Sigmoid colon (tissue), 7 donors: ENCODE measurements around the gene DDN. TPM values are rescaled to one million over a fixed set of nuclear protein-coding genes. Genes with fewer than 3 reads are reported as not detected.

Experiments used
- DNase-seq: peaks from one replicate; pipeline ENCODE4 v3.0.0-alpha.2; 2019
- H3K27ac ChIP-seq, 4 donors: fragments of 200-600 bp; sonication (generic); one replicate each; pipeline ENCODE4 v1.5.1; 2016 to 2019; ENCODE audit warnings: mild to moderate bottlenecking in 1 of 4
- H3K27me3 ChIP-seq, 3 donors: fragments of 200-600 bp; sonication (generic); one replicate each; pipeline ENCODE4 v1.5.1; 2019; ENCODE audit warnings: mild to moderate bottlenecking in 1 of 3
- H3K36me3 ChIP-seq, 4 donors: fragments of 200-600 bp; sonication (generic); one replicate each; pipeline ENCODE4 v1.5.1; 2016 to 2019
- H3K4me1 ChIP-seq, 4 donors: fragments of 200-600 bp; sonication (generic); one replicate each; pipeline ENCODE4 v1.5.1; 2017 to 2019
- H3K4me3 ChIP-seq, 4 donors: fragments of 200-600 bp; sonication (generic); one replicate each; pipeline ENCODE4 v1.5.1; 2017 to 2019; ENCODE audit warnings: mild to moderate bottlenecking in 2 of 4, moderate library complexity in 1 of 4
- H3K9me3 ChIP-seq, 4 donors: fragments of 200-600 bp in 3 of 4; sonication (generic) in 3 of 4; one replicate each; pipeline versions ENCODE4 v1.5.1 to v1.6.1; 2013 to 2019
- CTCF ChIP-seq, 4 experiments: fragments of 450-650 bp in 3 of 4; fragments of 200-600 bp in 1 of 4; IDR thresholded peaks; one replicate each; pipeline ENCODE4 v1.5.1; 2016 to 2019; ENCODE audit warnings: antibody characterized with exemption in 4 of 4, mild to moderate bottlenecking in 3 of 4, moderate library complexity in 2 of 4
- EP300 ChIP-seq, 4 donors: sonication (generic); formaldehyde crosslinking; IDR thresholded peaks; one replicate each; pipeline ENCODE4 v1.6.1; 2017; ENCODE audit warnings: antibody characterized with exemption in 4 of 4
- POLR2A ChIP-seq, 2 donors: fragments of 450-650 bp; IDR thresholded peaks; one replicate each; pipeline ENCODE4 v1.6.1; 2016; ENCODE audit warnings: antibody characterized with exemption in 2 of 2, mild to moderate bottlenecking in 2 of 2, moderate library complexity in 2 of 2
- POLR2AphosphoS5 ChIP-seq, 4 donors: sonication (generic); formaldehyde crosslinking; IDR thresholded peaks; one replicate each; pipeline ENCODE4 v1.6.1; 2017; ENCODE audit warnings: antibody characterized with exemption in 4 of 4
- WGBS, 2 donors: extraction: QIAGEN DNeasy Blood & Tissue Kit; methylation state at CpG; one replicate each; pipeline ENCODE4 v1.1.7; 2013; 5-methylcytosine and 5-hydroxymethylcytosine counted together
- intact Hi-C: fragments of 100-400 bp; cut with DNase I; formaldehyde crosslinking; loops from one replicate; pipeline ENCODE4 v1.15.1; 2023
- polyA plus RNA-seq, 3 donors: library from polyadenylated mRNA; stranded (reverse); fragments of 200-250 nt; gene quantifications; one replicate each; pipeline ENCODE4 v1.2.3, GENCODE V29; 2013
- total RNA-seq, 4 donors: library from RNA; depleted of rRNA; stranded (reverse); fragments of >200 nt; gene quantifications; one replicate each; pipeline ENCODE4 v1.1.0, GENCODE V29; 2016
- donor health status: healthy with polysubstance abuse.
- donor health status: Bipolar disorder and iron deficiency.
- donor health status: healthy.

DDN gene
- total and polyA plus RNA-seq, 7 donors = 0.14 to 0.69 (median 0.60) TPM; not detected in 4

DNA sequence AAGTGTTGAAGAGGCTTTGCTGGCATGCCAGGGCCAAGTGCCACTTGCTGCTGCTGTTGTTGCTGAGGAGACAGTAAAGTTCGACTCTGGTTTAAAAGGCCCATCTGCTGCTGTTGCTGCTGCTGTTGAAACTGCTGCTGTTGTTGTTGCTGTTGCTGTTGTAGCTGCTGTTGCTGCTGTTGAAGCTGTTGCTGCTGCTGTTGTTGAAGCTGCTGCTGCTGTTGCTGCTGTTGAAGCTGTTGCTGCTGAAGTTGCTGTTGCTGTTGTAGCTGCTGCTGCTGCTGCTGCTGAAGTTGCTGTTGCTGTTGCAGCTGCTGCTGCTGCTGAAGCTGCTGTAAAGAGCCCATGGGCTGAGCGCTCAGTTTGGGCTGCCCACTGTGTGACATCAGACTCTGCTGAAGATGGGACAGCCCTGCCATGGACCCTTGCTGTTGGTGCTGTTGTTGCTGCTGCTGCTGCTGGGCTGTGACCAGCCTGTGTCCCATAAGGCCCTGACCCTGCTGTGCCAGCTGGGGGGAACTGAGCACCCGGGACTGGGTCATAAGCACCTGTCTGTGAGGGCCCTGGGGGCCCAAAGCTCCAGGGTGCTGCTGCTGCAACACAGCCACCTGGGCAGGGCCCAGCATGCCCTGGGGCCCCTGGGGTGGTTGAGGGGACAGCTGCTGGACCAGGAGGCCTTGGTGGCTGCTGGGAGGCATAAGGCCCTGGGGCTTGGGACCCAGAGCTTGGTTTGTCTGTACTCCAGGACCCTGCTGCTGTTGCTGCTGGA, 33.7 kb upstream of the DDN start:
- TF ChIP-seq POLR2AphosphoS5 (IDR thresholded peaks at IDR 0.05) (no peak), EP300 (IDR thresholded peaks at IDR 0.05) (no peak), CTCF (IDR thresholded peaks at IDR 0.05) (no peak), POLR2A (IDR thresholded peaks at IDR 0.05) (no peak)
- no peak for DNase-seq
- H3K27ac ChIP-seq = peak overlapping the region in 1 of 4 donors; percentile 23

DNA sequence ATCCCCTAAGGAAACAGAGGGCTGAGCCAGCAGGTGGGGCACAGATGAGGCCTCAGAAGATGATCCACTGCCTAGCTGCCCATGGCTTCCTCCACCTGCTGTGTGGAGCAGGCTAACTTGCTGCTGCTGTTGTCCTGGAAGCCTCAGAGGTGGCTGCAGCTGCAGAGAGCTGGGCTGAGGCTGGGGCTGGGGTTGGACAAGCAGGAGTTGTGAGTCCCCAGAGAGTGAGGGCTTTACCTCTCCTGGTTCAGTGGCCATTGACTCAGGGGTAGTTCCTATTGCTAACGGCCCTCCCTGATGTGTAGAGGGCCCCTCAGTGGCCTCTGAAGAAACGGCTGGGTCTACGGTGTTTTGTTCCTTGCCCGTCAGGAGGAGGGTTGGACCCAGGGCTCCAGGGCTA, 33.1 kb upstream of the DDN start:
- H3K4me3 ChIP-seq = no peak overlapping the region
- H3K4me1 ChIP-seq = peaks cover 0 to 14% (median 0%) of the 10 kb centered on the region in 4 donors
- no peak overlapping the region for H3K27ac ChIP-seq
- TF ChIP-seq EP300 (IDR thresholded peaks at IDR 0.05) = no peak
- no peak for TF ChIP-seq CTCF (IDR thresholded peaks at IDR 0.05)
- TF ChIP-seq POLR2A (IDR thresholded peaks at IDR 0.05) = no peak
- no peak for TF ChIP-seq POLR2AphosphoS5 (IDR thresholded peaks at IDR 0.05)
- WGBS, 2 donors = 82 to 84% methylated on average over 4 of the region's 4 CpGs
- no peak for DNase-seq
- peaks cover 34 to 91% (median 49%) of the 10 kb centered on the region in 4 donors for H3K36me3 ChIP-seq
- H3K9me3 ChIP-seq = no peaks in the 10 kb centered on the region
- H3K27me3 ChIP-seq = no peaks in the 10 kb centered on the region
- intact Hi-C loops = no loop called here

More for the DNA sequence above, 33.7 kb upstream of the DDN start:
- 77 to 86% methylated on average over 3 of the region's 3 CpGs for WGBS, 2 donors
- intact Hi-C loops = no loop called here
- Histone ChIP-seq H3K4me1 (peaks cover 0 to 14% (median 0%) of the 10 kb centered on the region in 4 donors), H3K9me3 (no peaks in the 10 kb centered on the region), H3K36me3 (peaks cover 34 to 91% (median 48%) of the 10 kb centered on the region in 4 donors), H3K27me3 (no peaks in the 10 kb centered on the region), H3K4me3 (no peak overlapping the region)

- Histone ChIP-seq H3K27ac (no peak overlapping the region), H3K9me3 (no peaks in the 10 kb centered on the region), H3K4me3 (no peak overlapping the region), H3K4me1 (peaks cover 0 to 14% (median 0%) of the 10 kb centered on the region in 4 donors), H3K36me3 (peaks cover 34 to 91% (median 52%) of the 10 kb centered on the region in 4 donors), H3K27me3 (no peaks in the 10 kb centered on the region)
- 88 to 92% methylated on average over 8 of the region's 8 CpGs for WGBS, 2 donors
- DNase-seq = no peak
- intact Hi-C loops = no loop called here
- TF ChIP-seq POLR2AphosphoS5 (IDR thresholded peaks at IDR 0.05) (no peak), CTCF (IDR thresholded peaks at IDR 0.05) (no peak)
Observed at GRCh38 chr12:49031573-49032161, 32.5 kb upstream of the DDN start.

GRCh38 chr12:49030714-49031572, 31.8 kb upstream of the DDN start:
- peaks cover 0 to 14% (median 0%) of the 10 kb centered on the region in 4 donors for H3K4me1 ChIP-seq
- H3K36me3 ChIP-seq = peaks cover 39 to 94% (median 58%) of the 10 kb centered on the region in 4 donors
- H3K27me3 ChIP-seq = no peaks in the 10 kb centered on the region
- TF ChIP-seq CTCF (IDR thresholded peaks at IDR 0.05) = no peak
- TF ChIP-seq POLR2A (IDR thresholded peaks at IDR 0.05) = no peak
- no peak for TF ChIP-seq EP300 (IDR thresholded peaks at IDR 0.05)
- TF ChIP-seq POLR2AphosphoS5 (IDR thresholded peaks at IDR 0.05) = no peak
- H3K27ac ChIP-seq = no peak overlapping the region
- intact Hi-C loops = no loop called here
- H3K9me3 ChIP-seq = no peaks in the 10 kb centered on the region
- WGBS, 2 donors = 96% methylated on average over 19 of the region's 19 CpGs
- H3K4me3 ChIP-seq = no peak overlapping the region
- DNase-seq = no peak
